ENCODE measurements around the gene ITGA8.

The ITGA8 gene

GRCh38 chr10:15718694-15719048 is 1.1 kb downstream of the ITGA8 start:
- TF ChIP-seq CTCF (IDR thresholded peaks at IDR 0.05; ENCODE audit: extremely low read depth, insufficient read depth, missing control alignments) = no peak
- DNase-seq (ENCODE audit: low spot score) = no peak
- in situ Hi-C loops (cut with MboI; ENCODE audit: low pct_unique_long_range_greater_than_20kb, low sequenced_read_pairs, unreplicated experiment) = no loop called here

- peak; percentile 24 for TF ChIP-seq CTCF (IDR thresholded peaks at IDR 0.05; ENCODE audit: extremely low read depth, insufficient read depth, missing control alignments)
- no peak for DNase-seq (ENCODE audit: low spot score)
- in situ Hi-C loops (cut with MboI; ENCODE audit: low pct_unique_long_range_greater_than_20kb, low sequenced_read_pairs, unreplicated experiment) = no loop called here
Measured at GRCh38 chr10:15715619-15716227, 4.0 kb downstream of the ITGA8 start.

GRCh38 chr10:15714847-15715246 is 4.9 kb downstream of the ITGA8 start:
- TF ChIP-seq CTCF (IDR thresholded peaks at IDR 0.05; ENCODE audit: extremely low read depth, insufficient read depth, missing control alignments) = no peak
- in situ Hi-C loops (cut with MboI; ENCODE audit: low pct_unique_long_range_greater_than_20kb, low sequenced_read_pairs, unreplicated experiment) = no loop called here
- DNase-seq (ENCODE audit: low spot score) = no peak

GRCh38 chr10:15712883-15713282 is 6.8 kb downstream of the ITGA8 start:
- no peak for TF ChIP-seq CTCF (IDR thresholded peaks at IDR 0.05; ENCODE audit: extremely low read depth, insufficient read depth, missing control alignments)
- DNase-seq (ENCODE audit: low spot score) = no peak
- in situ Hi-C loops (cut with MboI; ENCODE audit: low pct_unique_long_range_greater_than_20kb, low sequenced_read_pairs, unreplicated experiment) = no loop called here

GRCh38 chr10:15710455-15710854 is 9.3 kb downstream of the ITGA8 start:
- no peak for DNase-seq (ENCODE audit: low spot score)
- no peak for TF ChIP-seq CTCF (IDR thresholded peaks at IDR 0.05; ENCODE audit: extremely low read depth, insufficient read depth, missing control alignments)
- in situ Hi-C loops (cut with MboI; ENCODE audit: low pct_unique_long_range_greater_than_20kb, low sequenced_read_pairs, unreplicated experiment) = no loop called here

- TF ChIP-seq CTCF (IDR thresholded peaks at IDR 0.05; ENCODE audit: extremely low read depth, insufficient read depth, missing control alignments) = no peak
- in situ Hi-C loops (cut with MboI; ENCODE audit: low pct_unique_long_range_greater_than_20kb, low sequenced_read_pairs, unreplicated experiment) = no loop called here
- DNase-seq (ENCODE audit: low spot score) = no peak
Measured at GRCh38 chr10:15705298-15705697, 14.4 kb downstream of the ITGA8 start.

- DNase-seq (ENCODE audit: low spot score) = no peak
- in situ Hi-C loops (cut with MboI; ENCODE audit: low pct_unique_long_range_greater_than_20kb, low sequenced_read_pairs, unreplicated experiment) = no loop called here
- no peak for TF ChIP-seq CTCF (IDR thresholded peaks at IDR 0.05; ENCODE audit: extremely low read depth, insufficient read depth, missing control alignments)
Measured at GRCh38 chr10:15704581-15704968, 15.1 kb downstream of the ITGA8 start.

Data from GM13977 (cell line).